Transverse colon (tissue), 4 donors: Measurements from ENCODE around the gene RNF130. TPM values are rescaled to one million over a fixed set of nuclear protein-coding genes. Genes with fewer than 3 reads are reported as not detected.

Experiments used
- DNase-seq: peaks from one replicate; pipeline ENCODE4 v3.0.0-alpha.2; 2019
- H3K27ac ChIP-seq, 4 donors: fragments of 200-600 bp; sonication (generic); 2 replicates each; pipeline ENCODE4 v1.5.1; 2016 to 2018; ENCODE audit warnings: inconsistent platforms in 4 of 4
- H3K27me3 ChIP-seq: fragments of 200-600 bp; sonication (generic); 2 replicates; pipeline ENCODE4 v1.5.1; 2017; ENCODE audit warnings: inconsistent platforms
- H3K36me3 ChIP-seq, 4 donors: fragments of 200-600 bp; sonication (generic); 2 replicates each; pipeline ENCODE4 v1.5.1; 2017 to 2019; ENCODE audit warnings: inconsistent platforms in 4 of 4
- H3K4me1 ChIP-seq, 4 donors: fragments of 200-600 bp; sonication (generic); 2 replicates each; pipeline ENCODE4 v1.5.1; 2017 to 2020; ENCODE audit warnings: inconsistent platforms in 4 of 4
- H3K4me3 ChIP-seq, 4 donors: fragments of 200-600 bp; sonication (generic); 1 replicate in 1 of 4; 2 replicates in 3 of 4; pipeline versions ENCODE4 v1.5.1 to v1.6.1; 2017 to 2019; ENCODE audit warnings: inconsistent platforms in 4 of 4
- H3K9me3 ChIP-seq, 2 donors: fragments of 200-600 bp; sonication (generic); 2 replicates each; pipeline ENCODE4 v1.5.1; 2017 to 2019; ENCODE audit warnings: inconsistent platforms in 2 of 2
- CTCF ChIP-seq, 5 experiments: fragments of 200-600 bp in 3 of 5; fragments of 450-650 bp in 2 of 5; sonication (generic) in 3 of 5; IDR thresholded peaks; 1 replicate in 2 of 5; 2 replicates in 3 of 5; pipeline ENCODE4 v1.5.1; 2016 to 2017; ENCODE audit warnings: antibody characterized with exemption in 5 of 5, inconsistent platforms in 3 of 5, mild to moderate bottlenecking in 2 of 5, moderate library complexity in 1 of 5
- EP300 ChIP-seq: sonication (generic); formaldehyde crosslinking; IDR thresholded peaks from one replicate; pipeline ENCODE4 v1.6.1; 2017; ENCODE audit warnings: antibody characterized with exemption, low read depth
- POLR2A ChIP-seq: fragments of 450-650 bp; IDR thresholded peaks from one replicate; pipeline ENCODE4 v1.6.1; 2016; ENCODE audit warnings: antibody characterized with exemption, mild to moderate bottlenecking, moderate library complexity
- POLR2AphosphoS5 ChIP-seq, 3 donors: sonication (generic); formaldehyde crosslinking; IDR thresholded peaks; one replicate each; pipeline ENCODE4 v1.6.1; 2016; ENCODE audit warnings: antibody characterized with exemption in 3 of 3
- WGBS, 2 donors: methylation state at CpG; one replicate each; pipeline ENCODE4 v1.1.5; 2018; ENCODE audit warnings: low coverage in 1 of 2; 5-methylcytosine and 5-hydroxymethylcytosine counted together
- in situ Hi-C, 4 donors: fragments of 200-750 bp; cut with MboI; loops; one replicate each; pipeline versions ENCODE4 v1.15.0 to v1.15.1; 2017; ENCODE audit warnings: low sequenced_read_pairs in 3 of 4, low pct_ligation_motif_present in 1 of 4, low pct_unique_long_range_greater_than_20kb in 1 of 4
- intact Hi-C: fragments of 100-400 bp; cut with DNase I; formaldehyde crosslinking; loops from one replicate; pipeline ENCODE4 v1.15.1; 2023; ENCODE audit warnings: low total_unique reads
- total RNA-seq, 4 donors: library from RNA; depleted of rRNA; stranded (reverse); fragments of >200 nt; gene quantifications; one replicate each; pipeline ENCODE4 v1.1.0, GENCODE V29; 2016

Gene RNF130
- total RNA-seq, 4 donors from 2014 or later, result 62.2 to 95.2 (median 70.3) TPM

DNA sequence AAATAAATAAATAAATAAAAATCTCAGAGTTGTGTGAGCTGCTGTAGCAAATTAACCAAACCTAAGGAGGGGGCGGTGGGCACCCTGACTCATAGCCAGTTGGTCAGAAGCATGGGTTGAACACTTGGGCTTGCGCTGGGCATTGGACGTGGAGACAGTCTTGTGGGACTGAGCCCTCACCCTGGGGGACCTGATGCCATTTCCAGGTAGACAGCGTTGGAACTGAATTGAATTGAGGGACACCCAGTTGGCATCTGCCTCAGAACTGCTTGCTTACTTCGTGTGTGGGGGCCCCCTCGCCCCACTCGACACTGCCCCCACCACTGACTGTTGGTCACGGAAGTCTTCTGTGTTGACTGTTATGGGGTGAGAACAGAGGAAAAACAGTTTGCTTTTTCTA is 144.9 kb downstream of the RNF130 start:
- Histone ChIP-seq H3K4me1 (no peaks in the 10 kb centered on the region), H3K9me3 (no peaks in the 10 kb centered on the region), H3K36me3 (no peaks in the 10 kb centered on the region), H3K4me3 (no peak overlapping the region), H3K27me3 (no peaks in the 10 kb centered on the region), H3K27ac (no peak overlapping the region)
- in situ Hi-C loops (no loop called here), intact Hi-C loops (no loop called here)
- 89 to 93% methylated on average over 7 to 8 of the region's 8 CpGs for WGBS, 2 donors
- TF ChIP-seq CTCF (IDR thresholded peaks at IDR 0.05) (no peak), POLR2A (no peak)
- no peak for DNase-seq

DNA sequence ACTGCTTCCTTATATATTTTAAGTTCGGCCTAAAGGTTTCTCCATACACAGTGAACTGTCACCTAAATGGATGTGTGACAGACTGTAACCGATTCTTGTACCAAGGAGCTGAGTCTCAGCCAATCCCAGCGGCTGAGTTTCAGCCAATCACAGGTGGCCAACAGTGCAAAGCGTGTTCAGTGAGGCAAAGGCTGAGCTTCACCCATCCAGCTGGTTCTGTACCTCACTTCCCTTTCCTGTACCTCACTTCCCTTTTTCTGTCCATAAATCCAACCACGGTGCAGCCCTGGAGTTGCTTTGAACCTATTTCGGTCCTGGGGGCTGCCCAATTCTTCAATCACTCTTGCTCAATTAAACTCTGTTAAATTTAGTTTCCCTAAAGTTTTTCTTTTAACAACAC is 148.1 kb downstream of the RNF130 start:
- DNase-seq, result no peak
- Histone ChIP-seq H3K27ac (no peak overlapping the region), H3K4me1 (no peaks in the 10 kb centered on the region), H3K9me3 (no peaks in the 10 kb centered on the region), H3K4me3 (no peak overlapping the region), H3K27me3 (no peaks in the 10 kb centered on the region), H3K36me3 (no peaks in the 10 kb centered on the region)
- TF ChIP-seq POLR2AphosphoS5 (IDR thresholded peaks at IDR 0.05), result no peak
- no peak for TF ChIP-seq CTCF (IDR thresholded peaks at IDR 0.05)
- no peak for TF ChIP-seq POLR2A
- no peak for TF ChIP-seq EP300
- WGBS, 2 donors, result 83 to 85% methylated on average over 3 to 6 of the region's 6 CpGs
- intact Hi-C loops (no loop called here), in situ Hi-C loops (loop anchor here in 1 of 4 donors (25.0 kb wide), 1 partner anchor 164 kb away; no protein-coding TSS in a partner anchor)

- no peak overlapping the region for H3K4me3 ChIP-seq
- intact Hi-C loops, result no loop called here
- no peaks in the 10 kb centered on the region for H3K9me3 ChIP-seq
- H3K36me3 ChIP-seq, result no peaks in the 10 kb centered on the region
- 88 to 94% methylated on average over 3 to 4 of the region's 4 CpGs for WGBS, 2 donors
- H3K4me1 ChIP-seq, result no peaks in the 10 kb centered on the region
- H3K27me3 ChIP-seq, result no peaks in the 10 kb centered on the region
- DNase-seq, result no peak
- H3K27ac ChIP-seq, result no peak overlapping the region
- in situ Hi-C loops, result loop anchor here in 1 of 4 donors (25.0 kb wide), 1 partner anchor 167 kb away; no protein-coding TSS in a partner anchor
- TF ChIP-seq POLR2A (no peak), CTCF (IDR thresholded peaks at IDR 0.05) (no peak), POLR2AphosphoS5 (IDR thresholded peaks at IDR 0.05) (no peak), EP300 (no peak)
These were observed 151.4 kb downstream of the RNF130 start for GRCh38 chr5:179920175-179920574.

DNA sequence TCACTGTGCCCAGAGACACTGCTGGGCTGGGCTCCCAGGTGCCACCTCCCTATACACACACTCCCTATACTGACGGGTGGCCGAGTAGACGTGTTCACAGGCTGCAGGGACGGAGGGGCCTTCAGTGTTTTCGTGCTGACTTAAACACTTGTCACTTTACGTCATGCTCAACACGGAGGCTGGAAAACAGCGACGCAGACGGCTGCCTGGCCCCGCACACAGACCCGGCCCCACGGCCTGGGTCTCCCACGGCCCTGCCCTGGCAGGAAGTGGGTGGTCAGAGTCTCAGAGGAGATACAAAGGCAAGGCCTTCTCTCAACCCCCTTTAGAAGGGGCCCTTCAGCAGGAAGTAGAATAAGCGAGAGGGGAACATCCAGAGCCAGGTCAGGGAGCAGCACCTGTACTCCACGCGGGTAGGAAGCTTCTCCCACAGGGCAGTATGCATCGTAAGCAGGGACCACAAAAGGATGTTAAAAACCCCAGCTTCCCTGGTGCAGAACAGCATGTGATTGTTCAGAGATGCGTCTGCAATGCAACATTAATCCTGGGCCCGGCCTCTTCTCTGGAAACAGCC is 152.0 kb downstream of the RNF130 start:
- in situ Hi-C loops, result loop anchor here in 1 of 4 donors (25.0 kb wide), 1 partner anchor 168 kb away; no protein-coding TSS in a partner anchor
- H3K9me3 ChIP-seq, result no peaks in the 10 kb centered on the region
- no peak for TF ChIP-seq EP300
- TF ChIP-seq CTCF (IDR thresholded peaks at IDR 0.05), result no peak
- no peak for TF ChIP-seq POLR2A
- no peak for TF ChIP-seq POLR2AphosphoS5 (IDR thresholded peaks at IDR 0.05)
- intact Hi-C loops, result no loop called here
- H3K4me1 ChIP-seq, result peaks cover 0 to 2% (median 0%) of the 10 kb centered on the region in 4 donors
- no peaks in the 10 kb centered on the region for H3K27me3 ChIP-seq
- 85% methylated on average over 20 of the region's 20 CpGs; no CpG with 5 or more reads in 1 of the 2 donors for WGBS, 2 donors
- H3K36me3 ChIP-seq, result no peaks in the 10 kb centered on the region
- no peak overlapping the region for H3K4me3 ChIP-seq
- DNase-seq, result no peak
- no peak overlapping the region for H3K27ac ChIP-seq
